HEK293 (cell line): ENCODE measurements around the gene SETD3.

Experiments
- CTCF ChIA-PET: fragments of 350-600 bp; formaldehyde crosslinking; extraction: SDS; loops from one replicate; lab custom pipeline; 2021; ENCODE audit warnings: antibody characterized with exemption; lab: Yijun Ruan, JAX
- POLR2A ChIA-PET: fragments of 300-600 bp; formaldehyde crosslinking; extraction: SDS; loops from one replicate; lab custom pipeline; 2020; ENCODE audit warnings: antibody characterized with exemption, inconsistent platforms; lab: Yijun Ruan, JAX
- H3K27ac ChIP-seq: fragments of 200-500 bp; sonication (Bioruptor generic); 2 replicates; pipeline ENCODE4 v1.5.1; 2014; ENCODE audit warnings: low read depth, low read length, control low read depth, inconsistent platforms; ENCODE audit errors: extremely low read depth
- H3K36me3 ChIP-seq, 2 experiments: fragments of 200-500 bp in 1 of 2; sonication (Bioruptor generic) in 1 of 2; 1 replicate in 1 of 2; 2 replicates in 1 of 2; pipeline ENCODE4 v1.5.1; 2014 to 2017; ENCODE audit warnings: inconsistent platforms in 2 of 2, low read length in 2 of 2; ENCODE audit not compliant: control insufficient read depth in 2 of 2, insufficient read depth in 1 of 2
- H3K4me1 ChIP-seq: fragments of 200-500 bp; sonication (Bioruptor generic); 2 replicates; pipeline ENCODE4 v1.5.1; 2014; ENCODE audit warnings: mild to moderate bottlenecking, low read length, inconsistent platforms; ENCODE audit not compliant: control insufficient read depth, insufficient read depth
- H3K4me3 ChIP-seq: 2 replicates; pipeline ENCODE4 v1.5.1; 2011; ENCODE audit warnings: low read depth, mild to moderate bottlenecking, control low read depth, low read length, moderate library complexity
- H3K9me3 ChIP-seq: fragments of 200-500 bp; sonication (Bioruptor generic); 2 replicates; pipeline ENCODE4 v1.5.1; 2014; ENCODE audit warnings: low read depth, low read length, inconsistent platforms; ENCODE audit not compliant: control insufficient read depth, insufficient read depth
- GLIS1 ChIP-seq: fragments of 450-650 bp; formaldehyde crosslinking; IDR thresholded peaks from 2 replicates; pipeline ENCODE4 v1.5.1; 2016; ENCODE audit warnings: missing biosample characterization, missing genetic modification characterization
- KLF10 ChIP-seq: fragments of 450-650 bp; IDR thresholded peaks from 2 replicates; pipeline ENCODE4 v1.5.1; 2018; ENCODE audit warnings: missing biosample characterization, mild to moderate bottlenecking, missing genetic modification characterization
- KLF16 ChIP-seq: fragments of 450-650 bp; formaldehyde crosslinking; IDR thresholded peaks from 2 replicates; pipeline ENCODE4 v1.5.1; 2017; ENCODE audit warnings: missing biosample characterization, missing genetic modification characterization
- MYNN ChIP-seq: fragments of 450-650 bp; formaldehyde crosslinking; IDR thresholded peaks from 2 replicates; pipeline ENCODE4 v1.5.1; 2016; ENCODE audit warnings: missing biosample characterization, missing genetic modification characterization, borderline replicate concordance
- SP2 ChIP-seq: fragments of 450-650 bp; formaldehyde crosslinking; IDR thresholded peaks from 2 replicates; pipeline ENCODE4 v1.5.1; 2016; ENCODE audit warnings: missing biosample characterization, missing genetic modification characterization
- TRIM28 ChIP-seq: IDR thresholded peaks from 2 replicates; pipeline ENCODE4 v1.6.1; 2011; ENCODE audit warnings: low read length, control low read depth, borderline replicate concordance
- WT1 ChIP-seq: fragments of 450-650 bp; formaldehyde crosslinking; IDR thresholded peaks from 2 replicates; pipeline ENCODE4 v1.5.1; 2016; ENCODE audit warnings: missing biosample characterization, missing genetic modification characterization
- ZBTB1 ChIP-seq: fragments of 450-650 bp; formaldehyde crosslinking; IDR thresholded peaks from 2 replicates; pipeline ENCODE4 v1.5.1; 2016; ENCODE audit warnings: missing biosample characterization, missing genetic modification characterization
- ZBTB8A ChIP-seq: fragments of 450-650 bp; formaldehyde crosslinking; IDR thresholded peaks from 2 replicates; pipeline ENCODE4 v1.5.1; 2016; ENCODE audit warnings: missing biosample characterization, missing genetic modification characterization
- ZIC2 ChIP-seq: fragments of 450-650 bp; formaldehyde crosslinking; IDR thresholded peaks from 2 replicates; pipeline ENCODE4 v1.5.1; 2016; ENCODE audit warnings: missing biosample characterization, missing genetic modification characterization
- ZNF184 ChIP-seq: fragments of 450-650 bp; IDR thresholded peaks from 2 replicates; pipeline ENCODE4 v1.5.1; 2018; ENCODE audit warnings: missing biosample characterization, mild to moderate bottlenecking, missing genetic modification characterization
- ZNF223 ChIP-seq: fragments of 450-650 bp; formaldehyde crosslinking; IDR thresholded peaks from 2 replicates; pipeline ENCODE4 v1.5.1; 2016; ENCODE audit warnings: missing biosample characterization, missing genetic modification characterization
- ZNF530 ChIP-seq: fragments of 450-650 bp; formaldehyde crosslinking; IDR thresholded peaks from 2 replicates; pipeline ENCODE4 v1.5.1; 2016; ENCODE audit warnings: low read depth, missing biosample characterization, missing genetic modification characterization
- ZNF561 ChIP-seq: fragments of 450-650 bp; IDR thresholded peaks from 2 replicates; pipeline ENCODE4 v1.5.1; 2018; ENCODE audit warnings: missing biosample characterization, missing genetic modification characterization, borderline replicate concordance
- ZNF621 ChIP-seq: fragments of 450-650 bp; formaldehyde crosslinking; IDR thresholded peaks from 2 replicates; pipeline ENCODE4 v1.5.1; 2017; ENCODE audit warnings: missing biosample characterization, missing genetic modification characterization
- ZNF658 ChIP-seq: fragments of 450-650 bp; formaldehyde crosslinking; IDR thresholded peaks from 2 replicates; pipeline ENCODE4; 2016; ENCODE audit warnings: missing biosample characterization, missing genetic modification characterization
- ZNF670 ChIP-seq: fragments of 450-650 bp; formaldehyde crosslinking; IDR thresholded peaks from 2 replicates; pipeline ENCODE4 v1.5.1; 2016; ENCODE audit warnings: missing biosample characterization, missing genetic modification characterization, low read depth
- ZNF791 ChIP-seq: fragments of 450-650 bp; formaldehyde crosslinking; IDR thresholded peaks from 2 replicates; pipeline ENCODE4 v1.5.1; 2016; ENCODE audit warnings: missing biosample characterization, missing genetic modification characterization
- ZNF843 ChIP-seq: fragments of 450-650 bp; formaldehyde crosslinking; IDR thresholded peaks from 2 replicates; pipeline ENCODE4 v1.5.1; 2016; ENCODE audit warnings: missing biosample characterization, missing genetic modification characterization
- ZSCAN23 ChIP-seq: fragments of 450-650 bp; formaldehyde crosslinking; IDR thresholded peaks from 2 replicates; pipeline ENCODE4 v1.5.1; 2016; ENCODE audit warnings: missing biosample characterization, missing genetic modification characterization
- ZSCAN30 ChIP-seq: fragments of 450-650 bp; IDR thresholded peaks from 2 replicates; pipeline ENCODE4 v1.5.1; 2018; ENCODE audit warnings: missing biosample characterization, mild to moderate bottlenecking, missing genetic modification characterization, moderate library complexity
- TF ChIP-seq, protein P1 (sequence below): fragments of 450-650 bp; formaldehyde crosslinking; IDR thresholded peaks from 2 replicates; pipeline ENCODE4 v1.5.1; 2017; ENCODE audit warnings: missing biosample characterization, missing genetic modification characterization
- TF ChIP-seq, protein P2 (sequence below): fragments of 450-650 bp; formaldehyde crosslinking; IDR thresholded peaks from 2 replicates; pipeline ENCODE4 v1.5.1; 2016; ENCODE audit warnings: missing biosample characterization, missing genetic modification characterization, borderline replicate concordance
- TF ChIP-seq, protein P3 (sequence below): fragments of 450-650 bp; formaldehyde crosslinking; IDR thresholded peaks from 2 replicates; pipeline ENCODE4 v1.5.1; 2016; ENCODE audit warnings: missing biosample characterization, missing genetic modification characterization

SETD3 gene

DNA sequence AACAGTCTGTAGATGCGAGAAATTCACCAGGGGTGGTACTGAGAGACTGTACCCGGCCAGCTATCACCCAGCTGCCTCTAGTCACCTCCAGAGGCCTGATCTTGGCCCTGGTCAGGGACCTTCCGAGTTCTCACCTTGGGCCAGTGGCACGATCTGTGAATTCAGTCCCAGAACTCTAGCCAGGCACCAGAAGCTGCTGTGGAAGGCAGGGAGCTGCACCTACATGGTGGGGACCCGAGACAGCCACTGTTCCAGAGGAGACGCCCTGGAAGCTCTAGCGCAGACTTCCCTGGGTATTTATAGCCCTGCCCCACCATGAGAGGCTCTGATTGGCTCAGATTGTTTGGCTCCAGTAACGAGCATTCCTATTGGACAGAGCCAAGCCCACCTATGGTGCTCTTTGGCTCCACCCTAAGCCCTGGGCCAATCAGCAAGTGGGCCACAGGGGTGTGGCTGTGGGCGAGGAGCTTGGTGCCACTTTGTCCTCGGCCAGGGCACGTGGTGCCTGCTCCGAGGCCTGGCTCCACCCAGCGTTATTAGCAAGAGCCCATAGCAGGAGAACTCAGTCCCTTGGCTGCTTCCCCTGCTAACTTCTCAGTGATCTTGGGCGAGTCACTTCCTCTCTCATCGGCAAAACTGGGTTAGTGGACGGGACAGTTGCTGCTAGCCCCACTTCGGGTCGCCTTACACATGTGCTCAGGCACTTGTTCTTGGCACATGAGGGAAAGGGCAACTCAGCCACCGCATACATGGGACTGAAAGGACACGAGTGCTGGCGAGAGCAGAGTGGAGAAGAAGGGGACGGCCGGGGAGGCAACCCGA is 119.7 kb downstream of the SETD3 start:
- no peak overlapping the region for H3K27ac ChIP-seq
- CTCF ChIA-PET = interaction anchor here (0.6 to 1.0 kb wide), 2 partner anchors 41 kb away, joined by 3 to 4 read pairs; no protein-coding TSS in a partner anchor
- POLR2A ChIA-PET = no interaction called here
- H3K9me3 ChIP-seq = no peaks in the 10 kb centered on the region
- H3K4me3 ChIP-seq = no peak overlapping the region
- H3K36me3 ChIP-seq = no peaks in the 10 kb centered on the region
- TF ChIP-seq ZNF670 (tag by site-specific recombination) (no peak), SP2 (tag by site-specific recombination) (peak; percentile 26; the same call in 1 of the 2 replicates)
- TF ChIP-seq, all 188 proteins: peak for 1
- H3K4me1 ChIP-seq = no peaks in the 10 kb centered on the region

DNA sequence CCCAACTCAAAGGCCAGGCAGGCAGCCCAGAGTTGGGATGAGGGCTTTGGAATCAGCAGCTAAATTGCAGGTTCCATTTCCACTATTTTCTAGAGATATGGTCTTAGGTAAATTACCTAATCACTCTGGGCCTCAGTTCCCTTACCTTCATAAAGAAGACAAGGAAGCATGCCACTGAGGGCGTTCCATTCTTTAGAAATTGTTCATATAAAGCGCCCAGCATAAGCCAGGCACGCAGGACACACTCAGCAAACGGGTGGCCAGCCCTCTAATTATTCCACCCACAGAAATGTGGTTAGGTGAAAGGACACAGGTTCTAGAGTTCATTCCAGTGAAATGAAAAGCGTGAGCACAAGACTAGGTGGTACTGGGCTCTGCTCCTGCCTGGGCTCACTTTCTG is 120.8 kb downstream of the SETD3 start:
- Histone ChIP-seq H3K27ac (no peak overlapping the region), H3K9me3 (no peaks in the 10 kb centered on the region), H3K36me3 (no peaks in the 10 kb centered on the region), H3K4me3 (no peak overlapping the region), H3K4me1 (no peaks in the 10 kb centered on the region)
- ChIA-PET CTCF (interaction anchor here (0.6 to 1.5 kb wide), 3 partner anchors 29 to 56 kb away, joined by 3 to 7 read pairs (median 4); no protein-coding TSS in a partner anchor), POLR2A (no interaction called here)
- TF ChIP-seq ZNF561 (tag by site-specific recombination) = no peak
- no peak for TF ChIP-seq ZNF184
- no peak for TF ChIP-seq KLF10 (tag by site-specific recombination)
- TF ChIP-seq ZNF791 = no peak
- TF ChIP-seq TRIM28 = no peak
- no peak for TF ChIP-seq GLIS1
- TF ChIP-seq ZSCAN30 = no peak
- TF ChIP-seq ZNF843 (tag by site-specific recombination) = no peak

DNA sequence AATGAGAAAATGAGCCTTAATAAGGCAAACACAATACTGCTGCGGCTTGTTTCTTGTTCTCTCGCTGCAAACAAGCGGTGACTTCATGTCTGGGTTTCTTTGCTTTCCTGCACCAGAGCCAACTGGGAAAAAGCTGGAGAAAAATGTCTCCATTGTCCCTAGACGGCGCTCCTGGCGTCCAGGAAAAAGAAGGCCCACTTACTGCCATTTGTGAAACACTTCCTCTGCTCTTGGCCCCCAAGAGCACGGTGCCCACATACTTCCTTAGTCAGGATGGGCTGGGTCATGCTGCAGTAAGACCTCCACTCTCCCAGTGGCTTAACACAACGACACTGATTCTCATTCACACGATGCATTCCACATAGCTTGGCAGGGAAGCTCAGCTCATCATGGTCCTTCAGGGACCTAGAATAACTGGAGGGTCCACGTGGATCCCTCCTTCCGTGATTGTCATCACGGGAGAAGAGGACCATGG is 122.7 kb downstream of the SETD3 start:
- POLR2A ChIA-PET = no interaction called here
- no peak overlapping the region for H3K4me3 ChIP-seq
- no peaks in the 10 kb centered on the region for H3K36me3 ChIP-seq
- no peaks in the 10 kb centered on the region for H3K9me3 ChIP-seq
- CTCF ChIA-PET = interaction anchor here (1.1 to 2.6 kb wide), 3 partner anchors 35 to 38 kb away, joined by 3 to 9 read pairs (median 9); no protein-coding TSS in a partner anchor
- no peak overlapping the region for H3K27ac ChIP-seq
- no peaks in the 10 kb centered on the region for H3K4me1 ChIP-seq
- TF ChIP-seq, protein P1, sequence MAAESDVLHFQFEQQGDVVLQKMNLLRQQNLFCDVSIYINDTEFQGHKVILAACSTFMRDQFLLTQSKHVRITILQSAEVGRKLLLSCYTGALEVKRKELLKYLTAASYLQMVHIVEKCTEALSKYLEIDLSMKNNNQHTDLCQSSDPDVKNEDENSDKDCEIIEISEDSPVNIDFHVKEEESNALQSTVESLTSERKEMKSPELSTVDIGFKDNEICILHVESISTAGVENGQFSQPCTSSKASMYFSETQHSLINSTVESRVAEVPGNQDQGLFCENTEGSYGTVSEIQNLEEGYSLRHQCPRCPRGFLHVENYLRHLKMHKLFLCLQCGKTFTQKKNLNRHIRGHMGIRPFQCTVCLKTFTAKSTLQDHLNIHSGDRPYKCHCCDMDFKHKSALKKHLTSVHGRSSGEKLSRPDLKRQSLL (tag by site-specific recombination) = no peak
- no peak for TF ChIP-seq ZIC2 (tag by site-specific recombination)
- no peak for TF ChIP-seq MYNN
- no peak for TF ChIP-seq ZNF530 (tag by site-specific recombination)
- TF ChIP-seq ZSCAN23 (tag by site-specific recombination) = no peak
- TF ChIP-seq ZBTB8A (tag by site-specific recombination) = no peak
- TF ChIP-seq, protein P2, sequence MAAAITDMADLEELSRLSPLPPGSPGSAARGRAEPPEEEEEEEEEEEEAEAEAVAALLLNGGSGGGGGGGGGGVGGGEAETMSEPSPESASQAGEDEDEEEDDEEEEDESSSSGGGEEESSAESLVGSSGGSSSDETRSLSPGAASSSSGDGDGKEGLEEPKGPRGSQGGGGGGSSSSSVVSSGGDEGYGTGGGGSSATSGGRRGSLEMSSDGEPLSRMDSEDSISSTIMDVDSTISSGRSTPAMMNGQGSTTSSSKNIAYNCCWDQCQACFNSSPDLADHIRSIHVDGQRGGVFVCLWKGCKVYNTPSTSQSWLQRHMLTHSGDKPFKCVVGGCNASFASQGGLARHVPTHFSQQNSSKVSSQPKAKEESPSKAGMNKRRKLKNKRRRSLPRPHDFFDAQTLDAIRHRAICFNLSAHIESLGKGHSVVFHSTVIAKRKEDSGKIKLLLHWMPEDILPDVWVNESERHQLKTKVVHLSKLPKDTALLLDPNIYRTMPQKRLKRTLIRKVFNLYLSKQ (tag by site-specific recombination) = no peak
- TF ChIP-seq, protein P3, sequence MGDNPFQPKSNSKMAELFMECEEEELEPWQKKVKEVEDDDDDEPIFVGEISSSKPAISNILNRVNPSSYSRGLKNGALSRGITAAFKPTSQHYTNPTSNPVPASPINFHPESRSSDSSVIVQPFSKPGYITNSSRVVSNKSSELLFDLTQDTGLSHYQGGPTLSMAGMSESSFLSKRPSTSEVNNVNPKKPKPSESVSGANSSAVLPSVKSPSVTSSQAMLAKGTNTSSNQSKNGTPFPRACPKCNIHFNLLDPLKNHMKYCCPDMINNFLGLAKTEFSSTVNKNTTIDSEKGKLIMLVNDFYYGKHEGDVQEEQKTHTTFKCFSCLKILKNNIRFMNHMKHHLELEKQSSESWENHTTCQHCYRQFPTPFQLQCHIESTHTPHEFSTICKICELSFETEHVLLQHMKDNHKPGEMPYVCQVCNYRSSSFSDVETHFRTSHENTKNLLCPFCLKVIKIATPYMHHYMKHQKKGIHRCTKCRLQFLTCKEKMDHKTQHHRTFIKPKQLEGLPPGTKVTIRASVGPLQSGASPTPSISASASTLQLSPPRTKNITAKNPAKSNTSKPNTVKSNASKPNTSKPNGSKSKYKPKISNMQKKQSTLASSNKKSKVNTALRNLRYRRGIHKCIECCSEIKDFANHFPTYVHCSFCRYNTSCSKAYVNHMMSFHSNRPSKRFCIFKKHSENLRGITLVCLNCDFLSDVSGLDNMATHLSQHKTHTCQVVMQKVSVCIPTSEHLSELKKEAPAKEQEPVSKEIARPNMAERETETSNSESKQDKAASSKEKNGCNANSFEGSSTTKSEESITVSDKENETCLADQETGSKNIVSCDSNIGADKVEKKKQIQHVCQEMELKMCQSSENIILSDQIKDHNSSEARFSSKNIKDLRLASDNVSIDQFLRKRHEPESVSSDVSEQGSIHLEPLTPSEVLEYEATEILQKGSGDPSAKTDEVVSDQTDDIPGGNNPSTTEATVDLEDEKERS (tag by site-specific recombination) = no peak
- no peak for TF ChIP-seq ZNF223 (tag by site-specific recombination)
- no peak for TF ChIP-seq ZBTB1 (tag by site-specific recombination)
- no peak for TF ChIP-seq WT1 (tag by site-specific recombination)
- TF ChIP-seq ZNF621 (tag by site-specific recombination) = no peak
- TF ChIP-seq ZNF658 (tag by site-specific recombination) = no peak
- TF ChIP-seq KLF16 (tag by site-specific recombination) = no peak
